ENCODE results near the gene PCSK5.

- TF ChIP-seq, protein P1, sequence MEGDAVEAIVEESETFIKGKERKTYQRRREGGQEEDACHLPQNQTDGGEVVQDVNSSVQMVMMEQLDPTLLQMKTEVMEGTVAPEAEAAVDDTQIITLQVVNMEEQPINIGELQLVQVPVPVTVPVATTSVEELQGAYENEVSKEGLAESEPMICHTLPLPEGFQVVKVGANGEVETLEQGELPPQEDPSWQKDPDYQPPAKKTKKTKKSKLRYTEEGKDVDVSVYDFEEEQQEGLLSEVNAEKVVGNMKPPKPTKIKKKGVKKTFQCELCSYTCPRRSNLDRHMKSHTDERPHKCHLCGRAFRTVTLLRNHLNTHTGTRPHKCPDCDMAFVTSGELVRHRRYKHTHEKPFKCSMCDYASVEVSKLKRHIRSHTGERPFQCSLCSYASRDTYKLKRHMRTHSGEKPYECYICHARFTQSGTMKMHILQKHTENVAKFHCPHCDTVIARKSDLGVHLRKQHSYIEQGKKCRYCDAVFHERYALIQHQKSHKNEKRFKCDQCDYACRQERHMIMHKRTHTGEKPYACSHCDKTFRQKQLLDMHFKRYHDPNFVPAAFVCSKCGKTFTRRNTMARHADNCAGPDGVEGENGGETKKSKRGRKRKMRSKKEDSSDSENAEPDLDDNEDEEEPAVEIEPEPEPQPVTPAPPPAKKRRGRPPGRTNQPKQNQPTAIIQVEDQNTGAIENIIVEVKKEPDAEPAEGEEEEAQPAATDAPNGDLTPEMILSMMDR (IDR thresholded peaks at IDR 0.05; ENCODE audit: borderline replicate concordance, extremely low read depth, low read length, poor library complexity, severe bottlenecking) = no peak
- TF ChIP-seq EZH2 (IDR thresholded peaks at IDR 0.05; ENCODE audit: borderline replicate concordance, low read depth, low read length, severe bottlenecking) = no peak
Observed at GRCh38 chr9:76394960-76395252, 504.4 kb downstream of the PCSK5 start.

All from DND-41 (cell line).